DOHH2 (cell line): ENCODE results near the gene FBXO10.

ENCODE experiments used
- EZH2phosphoT487 ChIP-seq: fragments of 200-600 bp; sonication (generic); IDR thresholded peaks from 2 replicates; pipeline ENCODE4 v1.6.1; 2017; ENCODE audit warnings: borderline replicate concordance, mild to moderate bottlenecking, antibody characterized with exemption, low read length, moderate library complexity, mixed read lengths
- TF ChIP-seq, protein P1 (sequence below): fragments of 200-600 bp; sonication (generic); IDR thresholded peaks from one replicate; pipeline ENCODE4 v1.5.1; 2014; ENCODE audit warnings: antibody characterized with exemption, mild to moderate bottlenecking, low read depth, low read length; ENCODE audit not compliant: poor library complexity, severe bottlenecking

DNA sequence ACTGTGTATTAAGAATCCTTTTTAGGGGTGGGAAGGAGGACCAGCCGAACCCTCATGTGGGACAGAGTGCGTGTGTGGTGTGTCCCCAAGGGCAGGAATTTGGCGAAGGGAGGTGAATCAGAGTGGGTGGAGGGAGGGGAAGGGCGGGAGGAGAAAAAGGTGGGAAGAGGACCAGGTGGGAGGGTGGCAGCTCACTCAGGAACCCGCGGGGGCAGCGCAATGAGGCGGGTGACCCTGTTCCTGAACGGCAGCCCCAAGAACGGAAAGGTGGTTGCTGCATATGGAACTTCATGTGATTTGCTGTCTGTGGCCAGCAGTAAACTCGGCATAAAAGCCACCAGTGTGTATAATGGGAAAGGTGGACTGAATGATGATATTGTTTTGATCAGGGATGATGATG lies 99.2 kb downstream of the FBXO10 start:
- TF ChIP-seq, protein P1, sequence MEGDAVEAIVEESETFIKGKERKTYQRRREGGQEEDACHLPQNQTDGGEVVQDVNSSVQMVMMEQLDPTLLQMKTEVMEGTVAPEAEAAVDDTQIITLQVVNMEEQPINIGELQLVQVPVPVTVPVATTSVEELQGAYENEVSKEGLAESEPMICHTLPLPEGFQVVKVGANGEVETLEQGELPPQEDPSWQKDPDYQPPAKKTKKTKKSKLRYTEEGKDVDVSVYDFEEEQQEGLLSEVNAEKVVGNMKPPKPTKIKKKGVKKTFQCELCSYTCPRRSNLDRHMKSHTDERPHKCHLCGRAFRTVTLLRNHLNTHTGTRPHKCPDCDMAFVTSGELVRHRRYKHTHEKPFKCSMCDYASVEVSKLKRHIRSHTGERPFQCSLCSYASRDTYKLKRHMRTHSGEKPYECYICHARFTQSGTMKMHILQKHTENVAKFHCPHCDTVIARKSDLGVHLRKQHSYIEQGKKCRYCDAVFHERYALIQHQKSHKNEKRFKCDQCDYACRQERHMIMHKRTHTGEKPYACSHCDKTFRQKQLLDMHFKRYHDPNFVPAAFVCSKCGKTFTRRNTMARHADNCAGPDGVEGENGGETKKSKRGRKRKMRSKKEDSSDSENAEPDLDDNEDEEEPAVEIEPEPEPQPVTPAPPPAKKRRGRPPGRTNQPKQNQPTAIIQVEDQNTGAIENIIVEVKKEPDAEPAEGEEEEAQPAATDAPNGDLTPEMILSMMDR, result no peak
- no peak for TF ChIP-seq EZH2phosphoT487
